Mucosa of descending colon (tissue), 3 donors: ENCODE results near the gene MTR. TPM values are rescaled to one million over a fixed set of nuclear protein-coding genes. Genes with fewer than 3 reads are reported as not detected.

Source experiments
- ATAC-seq: fragments of 200-7000 bp; cut with Tn5 transposase; one replicate; pipeline ENCODE4 v1.9.1; 2020; ENCODE audit warnings: mild to moderate bottlenecking, moderate library complexity
- DNase-seq, 3 donors: peaks; one replicate each; pipeline ENCODE4 v3.0.0-alpha.2; 2020
- H3K36me3 ChIP-seq: fragments of 200-600 bp; one replicate; pipeline ENCODE4 v1.8.0; 2021; ENCODE audit warnings: low read depth, mild to moderate bottlenecking
- H3K4me1 ChIP-seq: fragments of 200-600 bp; one replicate; pipeline ENCODE4 v1.8.0; 2021; ENCODE audit warnings: low read depth, mild to moderate bottlenecking
- H3K4me3 ChIP-seq: fragments of 200-600 bp; one replicate; pipeline ENCODE4 v1.8.0; 2021; ENCODE audit warnings: mild to moderate bottlenecking
- H3K9me3 ChIP-seq: fragments of 200-600 bp; one replicate; pipeline ENCODE4 v1.8.0; 2021; ENCODE audit warnings: mild to moderate bottlenecking
- CTCF ChIP-seq: fragments of 200-600 bp; IDR thresholded peaks from one replicate; pipeline ENCODE4 v1.8.0; 2022; ENCODE audit warnings: antibody characterized with exemption, mild to moderate bottlenecking
- intact Hi-C, 2 donors: fragments of 100-400 bp; cut with DNase I in 1 of 2; cut with micrococcal nuclease in 1 of 2; formaldehyde crosslinking; loops; one replicate each; pipeline versions ENCODE4 v1.11.0 to v1.11.1; 2022; cut with DNase I, micrococcal nuclease
- total RNA-seq, 3 donors: library from RNA; stranded (reverse); fragmentation: NEBNext Ultra II Directional in 2 of 3; extraction: Animal tissue kit (Norgen Biotek cat#: 25700) in 2 of 3; gene quantifications; one replicate each; pipeline versions ENCODE4 v1.2.1 to v1.2.4, GENCODE V29; 2021 to 2023
- donor health status: DM: no; HTN: no; CAD: no; lungs with moderate emphysema.
- donor health status: DM: no; HTN: no; CAD: no.
- donor health status: DM: no; HTN: yes; CAD: no.

MTR gene
- total RNA-seq, 3 donors from 2014 or later, result 21.7 to 41.1 (median 23.5) TPM

- intact Hi-C loops, result no loop called here
- H3K9me3 ChIP-seq, result no peaks in the 10 kb centered on the region
- H3K36me3 ChIP-seq, result no peaks in the 10 kb centered on the region
- no peak for TF ChIP-seq CTCF
- no peaks in the 10 kb centered on the region for H3K4me1 ChIP-seq
- no peak overlapping the region for H3K4me3 ChIP-seq
- ATAC-seq, result no peak
- no peak for DNase-seq
Measured at GRCh38 chr1:236942431-236942830, 147.3 kb downstream of the MTR start.

- ATAC-seq (no peak), DNase-seq (no peak)
- intact Hi-C loops, result no loop called here
- Histone ChIP-seq H3K9me3 (no peaks in the 10 kb centered on the region), H3K36me3 (no peaks in the 10 kb centered on the region), H3K4me3 (no peak overlapping the region), H3K4me1 (no peaks in the 10 kb centered on the region)
- TF ChIP-seq CTCF, result no peak
Measured at GRCh38 chr1:236944556-236944955, 149.5 kb downstream of the MTR start.

DNA sequence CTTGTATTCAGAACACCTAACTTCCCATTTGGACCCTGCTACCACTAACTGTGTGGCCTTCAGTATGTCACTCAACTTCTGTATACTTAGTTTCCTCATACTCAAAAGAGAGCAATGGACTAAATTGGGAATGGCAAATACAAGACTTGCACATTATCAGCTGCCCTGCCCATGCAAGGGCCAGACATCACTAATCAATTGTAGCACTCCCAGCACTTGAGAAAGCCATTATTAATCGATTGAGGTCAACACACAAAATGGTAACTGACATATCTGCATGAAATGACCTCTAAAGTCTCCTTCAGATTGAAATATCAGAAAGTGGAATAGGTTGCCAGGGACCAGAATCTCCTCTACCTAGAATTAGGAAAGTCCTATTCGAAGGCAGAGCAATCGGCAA, 149.9 kb downstream of the MTR start:
- H3K36me3 ChIP-seq, result no peaks in the 10 kb centered on the region
- H3K4me1 ChIP-seq, result no peaks in the 10 kb centered on the region
- intact Hi-C loops, result no loop called here
- no peak for TF ChIP-seq CTCF
- DNase-seq (no peak), ATAC-seq (no peak)
- no peaks in the 10 kb centered on the region for H3K9me3 ChIP-seq
- H3K4me3 ChIP-seq, result no peak overlapping the region

- no peak for ATAC-seq
- no peaks in the 10 kb centered on the region for H3K4me1 ChIP-seq
- no peak for DNase-seq
- H3K9me3 ChIP-seq, result no peaks in the 10 kb centered on the region
- TF ChIP-seq CTCF, result no peak
- H3K36me3 ChIP-seq, result no peaks in the 10 kb centered on the region
- intact Hi-C loops, result no loop called here
- H3K4me3 ChIP-seq, result no peak overlapping the region
Measured at GRCh38 chr1:236947794-236948193, 152.7 kb downstream of the MTR start.

- H3K4me3 ChIP-seq, result no peak overlapping the region
- no peaks in the 10 kb centered on the region for H3K36me3 ChIP-seq
- TF ChIP-seq CTCF, result no peak
- H3K4me1 ChIP-seq, result no peaks in the 10 kb centered on the region
- DNase-seq (no peak), ATAC-seq (no peak)
- H3K9me3 ChIP-seq, result no peaks in the 10 kb centered on the region
- intact Hi-C loops, result no loop called here
Measured at GRCh38 chr1:236948381-236948780, 153.3 kb downstream of the MTR start.

DNA sequence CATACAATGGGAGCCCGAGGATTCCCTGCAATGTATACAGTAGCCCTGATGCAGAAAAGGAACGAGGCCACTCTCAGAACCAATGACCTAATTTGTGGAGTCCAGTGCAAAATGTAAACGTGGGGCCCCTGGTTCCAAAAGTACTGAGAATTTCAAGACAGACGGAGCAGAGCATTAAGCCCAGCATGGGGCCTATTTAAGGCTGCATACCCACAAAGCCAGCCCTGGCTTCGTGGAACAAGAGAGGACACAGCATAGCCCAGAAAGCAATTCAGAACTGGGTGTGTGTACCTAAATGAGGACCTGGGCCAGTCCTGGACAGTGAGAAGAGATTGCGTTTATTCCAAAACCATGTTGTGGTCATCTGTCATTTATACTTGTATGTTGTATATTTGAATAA, 153.9 kb downstream of the MTR start:
- DNase-seq, result no peak
- Histone ChIP-seq H3K36me3 (no peaks in the 10 kb centered on the region), H3K4me3 (no peak overlapping the region), H3K9me3 (no peaks in the 10 kb centered on the region), H3K4me1 (no peaks in the 10 kb centered on the region)
- no peak for ATAC-seq
- intact Hi-C loops, result no loop called here
- no peak for TF ChIP-seq CTCF
